ENCODE data around the gene DIO3.

DIO3 gene

DNA sequence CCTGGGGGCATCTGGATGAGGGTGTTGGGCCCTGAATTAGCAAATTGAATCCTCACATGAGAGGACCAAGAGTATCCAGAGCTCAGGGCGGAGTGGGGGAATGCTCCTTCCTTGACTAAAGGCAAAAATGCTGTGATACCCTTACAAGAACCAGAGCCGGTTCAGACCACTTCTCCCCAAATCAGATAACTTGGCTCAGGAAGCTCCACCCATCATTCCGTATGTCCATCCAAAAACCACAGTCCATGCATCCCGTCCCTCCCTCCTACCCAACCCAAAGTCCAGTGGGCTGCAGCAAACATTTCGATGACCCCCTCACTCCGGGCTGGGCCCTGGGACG lies 22.4 kb downstream of the DIO3 start:
- Histone ChIP-seq H3K36me3 (ENCODE audit: low read depth) (no peaks in the 10 kb centered on the region), H3K27ac (ENCODE audit: poor library complexity, severe bottlenecking) (no peak overlapping the region), H3K4me3 (ENCODE audit: severe bottlenecking) (no peak overlapping the region), H3K4me1 (ENCODE audit: insufficient read depth, poor library complexity, severe bottlenecking) (no peaks in the 10 kb centered on the region), H3K27me3 (ENCODE audit: insufficient read depth, poor library complexity, severe bottlenecking) (peaks cover 5% of the 10 kb centered on the region), H3K9me3 (ENCODE audit: severe bottlenecking) (no peaks in the 10 kb centered on the region)
- ATAC-seq (ENCODE audit: low read depth) (no peak), DNase-seq (ENCODE audit: low spot score) (no peak)
- no peak for TF ChIP-seq CTCF (IDR thresholded peaks at IDR 0.05; ENCODE audit: poor library complexity, severe bottlenecking)

GRCh38 chr14:101584055-101584859 lies 23.0 kb downstream of the DIO3 start:
- no peaks in the 10 kb centered on the region for H3K4me1 ChIP-seq (ENCODE audit: insufficient read depth, poor library complexity, severe bottlenecking)
- H3K4me3 ChIP-seq (ENCODE audit: severe bottlenecking): no peak overlapping the region
- peaks cover 5% of the 10 kb centered on the region for H3K27me3 ChIP-seq (ENCODE audit: insufficient read depth, poor library complexity, severe bottlenecking)
- ATAC-seq (ENCODE audit: low read depth) (no peak), DNase-seq (ENCODE audit: low spot score) (peak; percentile 69)
- no peaks in the 10 kb centered on the region for H3K36me3 ChIP-seq (ENCODE audit: low read depth)
- H3K9me3 ChIP-seq (ENCODE audit: severe bottlenecking): no peaks in the 10 kb centered on the region
- H3K27ac ChIP-seq (ENCODE audit: poor library complexity, severe bottlenecking): no peak overlapping the region
- TF ChIP-seq CTCF (IDR thresholded peaks at IDR 0.05; ENCODE audit: poor library complexity, severe bottlenecking): no peak

DNA sequence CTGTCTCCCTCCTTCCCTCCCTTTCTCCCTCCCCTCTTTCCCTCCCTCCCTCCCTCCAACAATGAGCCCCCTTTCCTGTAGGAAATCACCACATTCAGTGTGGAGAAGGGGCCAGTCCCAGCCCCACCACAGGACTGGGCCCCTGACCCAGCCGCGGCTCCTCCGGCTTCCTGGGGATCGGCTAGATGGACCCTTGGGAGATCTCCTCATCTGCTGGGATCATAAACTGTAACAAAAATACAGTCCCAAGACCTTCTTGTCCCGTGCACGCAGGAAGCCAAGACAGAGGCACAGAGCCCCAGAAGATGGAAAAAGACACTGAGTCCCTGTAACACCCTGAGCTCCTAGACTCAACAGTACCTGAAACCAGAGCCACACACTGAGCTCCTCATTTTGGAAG lies 23.9 kb downstream of the DIO3 start:
- ATAC-seq (ENCODE audit: low read depth) (no peak), DNase-seq (ENCODE audit: low spot score) (no peak)
- Histone ChIP-seq H3K27ac (ENCODE audit: poor library complexity, severe bottlenecking) (no peak overlapping the region), H3K27me3 (ENCODE audit: insufficient read depth, poor library complexity, severe bottlenecking) (peaks cover 5% of the 10 kb centered on the region), H3K36me3 (ENCODE audit: low read depth) (no peaks in the 10 kb centered on the region), H3K9me3 (ENCODE audit: severe bottlenecking) (no peaks in the 10 kb centered on the region), H3K4me3 (ENCODE audit: severe bottlenecking) (no peak overlapping the region), H3K4me1 (ENCODE audit: insufficient read depth, poor library complexity, severe bottlenecking) (no peaks in the 10 kb centered on the region)
- TF ChIP-seq CTCF (IDR thresholded peaks at IDR 0.05; ENCODE audit: poor library complexity, severe bottlenecking): no peak

GRCh38 chr14:101586531-101587430 lies 25.5 kb downstream of the DIO3 start:
- no peaks in the 10 kb centered on the region for H3K9me3 ChIP-seq (ENCODE audit: severe bottlenecking)
- no peak for TF ChIP-seq CTCF (IDR thresholded peaks at IDR 0.05; ENCODE audit: poor library complexity, severe bottlenecking)
- H3K4me3 ChIP-seq (ENCODE audit: severe bottlenecking): no peak overlapping the region
- peak; percentile 56 for DNase-seq (ENCODE audit: low spot score)
- no peak for ATAC-seq (ENCODE audit: low read depth)
- no peaks in the 10 kb centered on the region for H3K27me3 ChIP-seq (ENCODE audit: insufficient read depth, poor library complexity, severe bottlenecking)
- H3K27ac ChIP-seq (ENCODE audit: poor library complexity, severe bottlenecking): no peak overlapping the region
- H3K36me3 ChIP-seq (ENCODE audit: low read depth): no peaks in the 10 kb centered on the region
- no peaks in the 10 kb centered on the region for H3K4me1 ChIP-seq (ENCODE audit: insufficient read depth, poor library complexity, severe bottlenecking)
